HG03139 (cell line): ENCODE results near the gene NUP188.

Experiments used
- ATAC-seq: cut with Tn5 transposase; IDR thresholded peaks from one replicate; pipeline ENCODE4 v1.9.1; 2021; ENCODE audit not compliant: unreplicated experiment

The NUP188 gene

DNA sequence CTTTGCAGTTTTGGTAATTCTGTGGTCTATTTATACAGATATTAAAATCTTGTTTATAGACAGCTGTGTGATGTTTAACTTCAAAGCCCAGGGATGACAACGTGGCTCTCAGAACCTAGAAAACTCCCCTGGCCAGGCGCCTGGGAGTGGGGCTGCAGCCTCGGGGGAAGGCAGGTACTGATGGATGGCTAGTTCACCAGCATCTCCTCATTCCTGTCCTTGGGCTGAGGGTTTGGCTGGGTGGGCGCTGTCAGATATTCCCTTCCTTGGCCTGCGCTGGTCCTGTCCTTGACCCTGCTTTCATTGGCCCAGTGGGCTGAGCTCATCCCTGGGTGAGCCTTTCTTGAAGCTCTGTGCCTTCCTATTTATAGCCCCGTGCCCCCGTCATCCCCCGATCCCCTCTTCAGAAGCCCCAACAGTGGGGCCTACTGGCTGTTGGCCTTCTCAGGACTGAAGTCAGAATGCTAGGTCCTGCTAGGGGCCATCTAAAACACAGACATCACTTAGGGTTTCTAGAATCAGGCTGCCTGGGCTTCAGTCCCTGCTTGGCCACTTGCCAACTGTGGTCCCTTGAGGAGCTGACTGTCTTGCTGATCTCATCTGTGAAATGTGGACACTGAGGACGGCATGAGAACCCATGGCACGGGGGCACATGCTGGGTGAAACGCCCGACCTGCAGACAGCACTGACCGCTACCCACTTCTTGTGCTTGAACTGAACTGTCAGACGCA lies 59.7 kb downstream of the NUP188 start:
- no peak for ATAC-seq

DNA sequence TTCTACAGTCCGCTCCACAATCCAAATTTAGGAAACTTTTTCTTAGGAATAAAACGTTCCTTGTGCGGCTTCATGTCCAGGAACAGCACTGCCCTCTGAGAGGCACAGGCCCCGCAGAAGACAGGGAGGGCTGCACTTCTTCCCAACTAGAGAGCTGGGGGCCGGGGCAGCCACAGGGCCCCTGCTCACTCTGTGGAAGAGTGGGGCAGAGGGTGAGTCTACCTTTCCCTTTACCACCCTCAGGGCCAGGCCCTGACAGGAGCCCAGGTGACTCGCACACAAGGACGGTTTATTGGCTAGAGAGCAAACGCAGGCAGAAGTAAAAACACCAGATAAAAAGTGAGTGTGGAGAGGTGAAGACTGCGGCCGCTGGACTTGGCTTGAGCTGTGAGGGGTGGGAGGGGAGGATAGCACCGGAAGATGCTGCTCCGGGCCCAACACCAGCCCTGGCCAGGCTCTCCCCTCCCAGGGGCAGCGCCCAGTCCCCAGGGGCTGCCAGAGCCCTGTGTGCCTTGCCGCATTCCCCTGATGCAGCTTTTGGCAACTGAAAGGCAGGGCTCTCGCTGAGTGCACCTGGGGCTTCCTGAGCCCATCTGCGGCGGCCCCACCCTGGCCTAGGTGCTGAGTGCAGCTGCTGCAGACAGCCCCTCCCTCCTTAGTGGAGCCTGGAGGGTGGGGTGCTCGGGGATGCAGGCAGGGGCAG lies 60.4 kb downstream of the NUP188 start:
- ATAC-seq = no peak

DNA sequence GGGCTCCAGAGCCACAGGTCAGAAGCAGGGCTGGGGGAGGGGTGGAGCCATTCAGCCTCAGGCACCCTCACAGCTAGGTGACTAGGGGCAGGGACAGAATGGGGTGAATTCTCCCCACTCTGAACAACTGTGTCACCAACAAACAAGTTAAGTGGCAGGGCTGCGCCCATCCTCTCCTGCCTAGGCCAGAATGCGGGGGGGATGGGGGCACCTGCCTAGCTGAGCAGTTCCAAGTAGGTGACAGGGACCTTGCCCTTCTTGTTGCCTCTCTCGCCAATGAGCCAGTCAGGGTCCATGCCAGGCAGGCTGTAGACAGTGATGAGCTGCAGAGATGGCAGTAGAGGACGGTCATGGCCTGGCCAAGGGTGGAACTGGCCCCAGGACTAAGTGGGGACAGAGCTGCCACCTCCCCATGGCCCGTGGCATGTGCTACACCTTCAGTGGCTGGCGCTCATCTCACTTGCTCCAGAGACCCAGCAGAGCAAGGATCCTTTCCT lies 61.0 kb downstream of the NUP188 start:
- ATAC-seq = no peak

DNA sequence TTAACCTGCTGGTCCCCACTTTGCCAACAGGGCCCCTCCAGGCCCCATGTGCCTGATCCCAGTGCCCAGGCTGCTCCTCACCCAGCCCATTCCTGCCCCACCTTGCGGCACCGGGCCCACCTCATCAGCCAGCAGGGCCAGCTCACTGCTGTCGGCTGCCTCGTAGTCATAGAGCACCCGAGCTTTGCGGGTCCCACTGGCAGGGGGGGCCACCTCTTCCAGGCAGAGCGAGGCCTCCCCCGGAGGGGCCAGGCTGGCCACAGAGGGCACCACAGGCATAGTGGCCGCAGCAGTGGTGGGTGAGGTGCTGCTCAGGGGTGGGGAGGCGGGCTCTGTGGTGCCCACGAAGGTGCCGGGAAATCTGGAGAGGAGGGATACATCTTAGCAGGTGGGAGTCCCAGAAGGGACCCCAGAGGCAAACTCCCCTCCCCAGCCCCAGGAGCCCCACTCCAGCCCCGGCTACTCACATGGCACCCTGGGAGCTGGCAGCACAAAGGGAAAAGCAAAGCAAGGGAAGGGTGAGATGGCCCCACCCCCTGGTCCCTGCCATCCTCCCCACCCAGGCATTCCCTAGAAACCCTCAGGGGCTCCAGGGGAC lies 61.6 kb downstream of the NUP188 start:
- ATAC-seq = no peak

DNA sequence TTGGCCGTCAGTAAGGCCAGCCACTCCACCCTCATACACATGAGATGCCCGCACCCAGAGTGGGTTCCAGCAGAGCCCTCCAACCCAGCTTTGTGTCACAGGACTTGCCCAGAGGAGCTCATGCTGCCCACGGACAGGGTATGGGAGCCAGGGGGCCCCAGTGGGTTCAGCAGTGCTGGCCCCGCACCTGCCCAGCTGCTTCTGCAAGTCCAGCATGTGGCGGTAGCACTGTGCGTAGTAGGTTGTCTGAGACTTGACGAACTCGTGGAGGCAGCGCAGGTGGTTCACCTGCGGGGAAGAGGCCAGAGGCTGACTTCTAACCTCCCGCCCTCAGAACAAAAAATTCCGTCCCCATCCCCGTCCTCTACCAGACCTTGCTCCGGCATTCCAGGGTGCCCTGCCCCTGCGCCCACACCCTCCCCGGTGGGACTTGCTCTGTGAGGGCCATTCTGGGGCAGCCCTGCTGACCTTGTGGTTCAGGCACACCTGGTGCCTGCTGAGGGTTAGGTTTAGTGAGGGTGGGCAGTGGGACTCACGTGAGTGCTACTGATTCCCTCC lies 62.2 kb downstream of the NUP188 start:
- no peak for ATAC-seq

DNA sequence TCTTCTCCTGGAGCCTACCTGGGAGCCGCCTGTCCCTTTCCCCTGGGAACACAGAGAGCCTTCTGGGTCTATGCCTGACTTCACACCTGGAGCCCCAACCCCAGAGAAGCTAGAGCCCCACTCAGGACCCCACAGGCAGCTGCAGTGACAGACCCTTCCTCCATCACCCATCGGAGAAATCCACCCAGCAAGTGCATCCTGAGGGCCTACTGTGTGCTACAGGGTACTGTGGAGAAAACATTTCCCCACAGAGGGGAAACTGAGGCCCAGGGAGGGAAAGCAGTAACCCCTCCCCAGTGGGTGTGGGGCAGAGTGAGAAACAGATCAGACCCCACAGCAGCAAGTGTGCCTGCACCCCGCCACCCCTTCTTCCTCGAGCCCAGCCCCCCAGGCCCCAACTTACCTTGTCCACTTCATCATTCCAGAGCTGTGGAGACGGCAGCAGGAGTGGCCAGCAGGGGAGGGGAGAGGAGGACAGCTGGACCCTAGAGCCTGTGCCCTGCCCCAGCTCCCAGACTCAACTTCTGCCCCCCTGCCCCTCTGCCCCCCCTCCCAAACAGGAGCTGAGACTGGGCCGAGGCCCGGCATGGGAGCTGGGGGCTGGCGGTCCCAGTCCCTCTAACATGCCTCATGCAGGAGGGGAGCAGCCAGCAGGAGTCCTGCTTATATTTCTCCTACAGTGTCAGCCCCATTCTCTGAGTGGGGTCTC lies 62.9 kb downstream of the NUP188 start:
- no peak for ATAC-seq

DNA sequence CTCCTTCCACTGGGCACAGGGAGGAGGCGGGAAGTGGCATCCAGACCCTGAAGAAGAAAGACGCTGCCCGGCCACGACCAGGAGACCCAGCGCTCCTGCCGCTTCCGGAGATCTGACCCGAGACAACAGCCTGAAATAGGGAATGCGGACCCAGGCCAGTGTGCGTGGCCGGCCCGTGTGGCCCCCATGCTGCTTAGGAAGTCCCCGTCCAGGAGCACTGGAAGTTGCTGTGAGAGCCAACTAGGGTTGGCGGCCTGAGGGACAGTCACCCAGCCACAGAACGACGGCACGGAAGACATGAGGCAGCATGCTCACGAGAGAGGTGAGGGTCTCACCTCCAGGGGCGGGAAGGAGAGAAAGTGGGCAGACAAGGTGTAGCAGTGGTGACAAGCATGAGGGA lies 63.7 kb downstream of the NUP188 start:
- ATAC-seq = no peak

DNA sequence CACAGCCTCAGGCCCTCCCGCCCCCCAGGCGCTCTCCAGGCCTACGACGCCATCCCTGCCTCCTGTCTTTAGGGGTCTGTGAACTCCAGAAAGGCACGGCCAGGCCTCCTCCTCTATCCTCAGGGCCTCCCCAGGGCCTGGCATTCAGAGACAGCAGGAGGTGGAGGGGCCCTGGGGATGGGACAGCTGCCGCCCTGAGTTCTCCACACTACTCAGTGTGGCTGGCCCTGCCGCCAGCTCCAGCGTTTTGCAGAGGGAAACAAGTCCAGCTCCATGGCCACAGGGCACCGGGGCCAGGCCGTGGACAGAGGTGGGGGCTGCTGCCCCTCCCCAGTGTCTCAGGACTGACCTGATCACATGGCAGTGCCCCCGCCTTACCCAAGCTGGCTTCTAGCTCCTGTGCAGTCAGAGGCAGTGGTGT lies 64.3 kb downstream of the NUP188 start:
- ATAC-seq = no peak

DNA sequence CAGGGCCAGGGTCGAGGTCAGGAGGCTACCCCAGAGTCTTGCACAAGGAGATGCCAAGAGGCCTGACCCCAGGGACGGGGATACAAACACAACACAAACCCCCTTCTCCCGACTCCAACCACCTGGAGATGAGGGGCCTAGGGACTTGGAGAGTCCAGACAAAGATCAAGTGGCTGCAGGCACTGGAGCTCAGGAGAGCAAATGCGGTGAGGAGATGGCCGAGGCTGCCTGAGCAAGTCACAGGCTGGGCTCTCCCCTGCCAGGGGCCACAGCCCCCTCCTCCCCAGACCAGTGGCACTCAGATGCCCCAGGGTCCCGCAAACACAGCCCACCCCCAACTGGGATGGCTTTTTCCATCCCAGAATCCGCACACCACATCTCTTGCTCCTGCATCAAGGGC lies 64.8 kb downstream of the NUP188 start:
- ATAC-seq = no peak

DNA sequence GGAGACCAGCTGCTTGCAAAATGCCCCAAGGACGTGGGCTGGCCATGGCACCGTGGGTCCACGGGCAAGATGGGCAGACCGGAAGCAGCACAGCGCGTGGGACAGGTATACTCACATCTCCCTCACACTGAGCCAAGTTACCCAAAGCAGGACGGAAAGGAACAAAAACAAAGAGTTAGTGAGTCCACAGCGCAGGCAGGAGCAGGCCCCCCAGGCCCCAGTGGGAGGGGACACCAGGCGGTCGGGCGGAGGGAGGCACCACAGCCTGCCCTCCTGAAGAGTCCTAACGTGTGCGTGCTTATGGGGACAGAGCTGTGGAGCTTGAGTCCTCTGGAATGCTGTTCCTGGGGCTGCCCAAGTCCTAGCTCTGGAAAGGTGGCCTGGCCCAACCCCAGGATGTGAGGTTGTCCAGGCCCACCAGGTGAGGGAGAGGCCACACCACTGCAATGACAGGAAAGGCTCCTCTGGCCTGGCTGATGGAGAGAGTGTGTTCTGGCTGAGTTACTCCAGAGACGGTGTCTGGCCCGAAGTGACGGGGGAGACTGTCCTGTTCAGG lies 65.5 kb downstream of the NUP188 start:
- ATAC-seq = no peak

DNA sequence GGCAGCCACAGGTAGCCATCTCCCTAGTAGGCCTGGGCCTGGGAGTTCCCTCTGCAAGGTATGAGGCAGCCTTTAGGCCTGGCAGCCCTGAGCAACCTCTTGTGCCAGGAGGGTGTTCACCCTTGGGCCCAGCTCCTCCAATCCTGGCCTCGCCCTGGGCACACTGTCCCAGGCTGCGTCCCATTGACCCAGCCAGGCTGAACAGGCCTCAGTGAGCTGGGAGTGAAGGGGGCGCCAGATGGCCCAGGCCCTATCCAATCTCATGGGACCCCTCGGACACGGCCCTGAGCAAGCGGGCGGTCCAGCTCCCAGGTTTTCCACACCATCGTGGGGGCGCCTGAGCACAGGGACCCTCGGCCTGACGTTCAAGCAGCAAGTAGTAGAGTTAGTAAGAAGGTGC lies 66.2 kb downstream of the NUP188 start:
- ATAC-seq = no peak

DNA sequence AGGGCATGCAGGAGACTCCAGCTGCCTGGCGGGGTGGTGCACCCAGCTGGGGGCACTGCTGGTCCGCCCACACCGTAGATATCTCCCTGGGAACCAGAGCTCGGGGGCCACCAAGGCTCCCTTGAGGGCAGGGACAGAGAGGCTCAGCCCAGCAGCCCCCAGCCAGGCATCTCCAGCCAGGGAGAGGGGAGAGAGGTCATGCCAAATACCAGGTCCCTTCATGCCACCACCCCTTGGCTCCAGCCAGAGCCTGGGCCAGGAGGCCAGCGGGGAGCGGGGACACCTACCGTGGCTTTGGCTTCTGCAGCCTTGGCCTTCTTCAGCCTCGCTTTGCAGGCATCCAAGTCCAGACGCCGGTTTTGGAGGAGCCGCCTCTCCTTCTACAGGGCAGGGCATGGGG lies 66.6 kb downstream of the NUP188 start:
- no peak for ATAC-seq

DNA sequence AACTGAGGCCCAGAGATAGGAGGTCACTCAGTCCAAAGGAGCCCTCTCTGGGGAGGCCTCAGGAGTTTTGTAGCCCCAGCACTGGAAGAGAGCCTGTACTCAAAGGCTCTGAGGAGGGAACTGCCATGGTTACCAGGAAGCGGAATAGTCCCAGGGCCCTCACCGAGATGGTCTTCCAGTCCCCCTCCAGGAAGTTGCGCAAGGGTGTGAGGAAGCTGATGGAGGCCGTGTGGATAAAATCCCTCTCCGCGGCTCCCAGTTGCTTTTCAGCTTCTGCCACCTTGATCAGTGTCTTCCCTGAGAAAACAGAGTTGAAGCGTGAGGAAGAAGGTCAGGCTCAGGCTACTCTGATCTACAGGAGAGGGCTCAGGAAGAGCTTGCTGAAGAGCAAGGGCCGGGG lies 67.1 kb downstream of the NUP188 start:
- ATAC-seq = no peak

DNA sequence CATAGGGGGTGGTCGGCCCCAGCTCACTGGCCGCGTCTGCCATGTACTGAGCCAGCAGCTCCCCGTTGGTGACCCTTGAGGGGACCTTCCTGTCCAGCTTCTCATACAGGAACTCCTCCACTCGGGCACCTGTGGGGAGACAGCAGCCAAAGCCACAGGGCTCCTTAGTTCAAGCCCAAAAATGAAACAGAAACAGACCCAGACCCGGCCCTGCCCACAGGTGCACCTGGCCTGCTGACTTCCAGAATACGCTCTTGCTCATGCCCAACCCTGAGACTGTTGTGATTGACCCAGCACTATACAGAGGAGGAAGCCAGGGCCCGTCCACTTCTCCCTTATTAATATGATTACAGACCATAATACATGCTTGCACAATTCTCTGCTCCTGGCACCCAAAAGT lies 73.6 kb downstream of the NUP188 start:
- ATAC-seq = no peak

DNA sequence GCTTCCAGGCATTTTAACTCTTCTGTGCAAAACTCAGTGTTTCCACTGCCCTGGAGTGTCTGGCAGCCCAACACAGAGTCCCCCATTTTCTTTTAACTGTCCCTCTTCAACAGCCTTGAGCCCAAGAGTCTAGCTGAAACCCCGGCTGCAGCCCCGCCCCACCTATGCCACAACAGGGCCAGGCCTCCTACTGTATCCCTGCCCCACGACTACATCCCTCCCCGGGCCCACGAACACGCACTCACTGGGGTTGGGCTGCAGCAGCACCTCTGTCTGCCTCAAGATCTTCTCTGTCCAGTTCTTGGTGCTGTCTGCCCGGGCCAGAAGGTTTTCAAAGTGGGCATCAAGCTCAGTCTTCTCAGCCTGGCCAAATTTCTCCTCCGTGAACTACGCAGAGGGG lies 74.5 kb downstream of the NUP188 start:
- ATAC-seq = no peak

DNA sequence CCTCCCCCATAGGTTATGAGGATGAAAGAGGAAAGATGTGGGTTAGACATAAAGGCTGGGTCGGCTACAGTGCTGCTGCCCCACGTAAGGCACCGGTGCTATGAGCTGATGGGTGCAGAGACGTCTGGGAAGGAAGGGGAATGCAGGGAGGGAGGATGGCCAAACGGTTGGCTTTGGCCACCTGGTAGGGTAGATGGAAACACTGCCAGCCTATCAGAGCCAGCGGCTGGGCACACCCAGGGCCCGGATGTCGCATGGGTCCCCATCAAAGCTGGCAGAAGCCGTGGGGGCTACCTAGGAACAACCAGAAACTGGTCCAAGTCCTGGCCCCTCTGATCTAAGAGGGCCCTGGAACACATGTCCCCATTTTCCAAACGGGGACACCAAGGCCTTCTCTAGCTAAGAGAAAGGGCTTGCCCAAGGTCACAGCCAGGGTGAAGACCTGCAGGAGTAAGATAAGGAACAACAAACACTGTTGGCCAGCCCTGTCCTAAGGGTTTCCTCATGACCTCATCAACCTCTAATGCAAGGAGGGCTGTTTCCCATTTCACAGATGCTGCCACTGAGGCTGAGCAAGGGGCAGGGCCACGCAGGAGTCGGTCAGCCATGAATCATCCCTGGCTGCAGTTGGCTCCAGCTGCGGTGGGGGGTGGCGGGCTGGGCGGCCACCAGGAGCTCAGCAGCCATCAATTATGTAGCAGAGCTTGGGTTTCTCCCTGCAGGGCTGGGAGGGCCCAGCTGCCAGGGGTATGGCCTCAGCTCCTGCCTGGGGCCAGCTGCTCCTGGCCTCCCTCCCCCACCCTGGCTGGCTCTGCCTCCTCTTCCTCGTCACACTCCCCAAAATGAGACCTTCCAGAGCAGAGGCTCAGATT lies 75.8 kb downstream of the NUP188 start:
- ATAC-seq = no peak

DNA sequence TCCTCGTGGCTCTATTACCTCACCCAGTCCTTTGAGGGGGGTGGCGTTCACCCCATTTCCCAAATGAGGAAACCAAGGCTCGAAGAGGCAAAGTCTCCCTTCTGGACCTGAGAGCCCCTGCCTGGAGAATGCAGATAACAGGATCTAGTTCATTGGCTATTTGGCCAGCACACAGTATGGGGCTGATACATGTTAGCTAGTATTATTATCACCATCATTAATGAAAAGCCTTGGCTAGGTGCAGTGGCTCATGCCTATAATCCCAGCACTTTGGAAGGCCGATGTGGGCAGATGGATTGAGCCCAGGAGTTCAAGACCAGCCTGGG lies 76.4 kb downstream of the NUP188 start:
- no peak for ATAC-seq

DNA sequence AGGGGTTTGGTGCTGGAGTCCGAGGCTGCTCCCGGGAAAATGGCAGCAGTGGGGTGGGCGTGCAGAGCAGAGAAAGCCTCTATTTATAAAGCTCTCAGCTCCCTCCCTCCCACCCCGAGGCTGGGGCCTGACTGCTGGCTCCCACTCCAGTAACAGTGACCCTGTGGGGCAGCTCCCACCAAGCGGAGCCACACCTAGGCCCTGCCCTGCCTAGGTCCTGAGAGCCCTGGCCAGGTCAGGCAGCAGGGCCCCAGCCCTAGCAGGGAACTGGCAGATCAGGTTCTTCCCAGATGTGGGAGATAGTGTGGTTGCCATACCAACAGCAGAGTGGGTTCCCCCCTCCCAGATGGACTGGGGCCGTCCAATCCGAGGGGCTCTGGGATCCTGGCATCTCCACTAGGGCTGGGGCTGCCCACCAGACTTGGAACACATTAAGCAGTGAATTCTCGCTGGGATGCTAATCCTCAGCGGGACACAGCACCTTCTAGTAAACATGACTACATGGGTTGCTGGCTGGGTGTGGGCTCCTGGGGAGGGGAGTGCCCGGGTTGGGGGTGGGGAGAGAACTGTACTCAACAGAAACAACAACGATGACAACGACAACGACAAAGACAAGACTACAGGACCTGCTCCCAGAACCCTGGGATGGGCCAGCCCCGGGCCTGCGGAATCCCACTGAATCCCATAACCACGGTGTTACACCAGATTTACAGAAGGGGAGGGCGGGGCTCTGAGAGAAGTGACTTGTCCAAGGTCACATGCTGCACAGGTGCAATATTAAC lies 79.1 kb downstream of the NUP188 start:
- ATAC-seq = no peak

DNA sequence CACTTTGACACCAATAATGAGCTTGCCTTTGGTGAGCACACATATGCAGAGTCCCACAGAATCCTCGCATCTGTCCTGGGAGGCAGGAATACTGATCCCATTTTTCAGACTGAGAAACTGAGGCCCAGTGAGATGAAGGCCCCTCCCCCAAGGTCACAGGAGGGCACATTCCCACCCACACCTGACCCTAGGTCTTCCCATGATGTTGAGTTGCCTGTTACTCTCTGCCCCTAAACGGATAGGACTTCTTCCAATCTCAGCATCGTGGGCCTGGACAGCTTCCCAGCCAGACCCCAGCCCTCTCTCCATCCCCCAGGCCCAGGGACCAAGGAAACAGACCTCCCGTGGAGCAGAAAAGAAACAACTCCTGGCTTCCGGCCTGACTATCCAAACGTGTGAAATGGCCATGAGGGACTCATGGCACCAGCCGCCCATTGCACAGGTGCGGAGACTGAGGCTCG lies 79.8 kb downstream of the NUP188 start:
- ATAC-seq = no peak
